HEK293T (cell line): ENCODE measurements around the gene SOS2.

ENCODE experiments used
- CTCF ChIA-PET: fragments of 350-600 bp; formaldehyde crosslinking; extraction: SDS; loops from one replicate; lab custom pipeline; 2021; ENCODE audit warnings: antibody characterized with exemption, inconsistent platforms; lab: Yijun Ruan, JAX
- POLR2A ChIA-PET: fragments of 350-600 bp; formaldehyde crosslinking; extraction: SDS; loops from one replicate; lab custom pipeline; 2020; ENCODE audit warnings: antibody characterized with exemption, inconsistent platforms; lab: Yijun Ruan, JAX
- DNase-seq: peaks from one replicate; pipeline ENCODE4 v3.0.0; 2012; ENCODE audit warnings: mixed read lengths; ENCODE audit errors: extremely low spot score
- ARNT ChIP-seq: fragments of 450-650 bp; IDR thresholded peaks from 2 replicates; pipeline ENCODE4 v1.6.1; 2017; ENCODE audit warnings: mild to moderate bottlenecking
- BHLHE40 ChIP-seq: fragments of 450-650 bp; IDR thresholded peaks from 2 replicates; pipeline ENCODE4 v1.6.1; 2016; ENCODE audit warnings: mild to moderate bottlenecking, moderate library complexity, borderline replicate concordance
- CTBP1 ChIP-seq: fragments of 450-650 bp; IDR thresholded peaks from 2 replicates; pipeline ENCODE4 v1.6.1; 2016; ENCODE audit warnings: borderline replicate concordance
- ELF4 ChIP-seq: fragments of 450-650 bp; IDR thresholded peaks from 2 replicates; pipeline ENCODE4 v1.6.1; 2017; ENCODE audit warnings: antibody characterized with exemption
- FOXA1 ChIP-seq: fragments of 450-650 bp; IDR thresholded peaks from 2 replicates; pipeline ENCODE4 v1.6.1; 2016; ENCODE audit warnings: mild to moderate bottlenecking
- FOXK2 ChIP-seq: fragments of 450-650 bp; IDR thresholded peaks from 2 replicates; pipeline ENCODE4 v1.6.1; 2016; ENCODE audit warnings: mild to moderate bottlenecking
- FOXM1 ChIP-seq: fragments of 450-650 bp; IDR thresholded peaks from 2 replicates; pipeline ENCODE4 v1.6.1; 2017; ENCODE audit warnings: mild to moderate bottlenecking, borderline replicate concordance
- HDGF ChIP-seq: fragments of 450-650 bp; IDR thresholded peaks from 2 replicates; pipeline ENCODE4 v1.6.1; 2017; ENCODE audit warnings: antibody characterized with exemption, borderline replicate concordance
- L3MBTL2 ChIP-seq: fragments of 450-650 bp; conservative IDR thresholded peaks from 2 replicates; pipeline ENCODE4 v1.6.1; 2016; ENCODE audit warnings: mild to moderate bottlenecking
- LEF1 ChIP-seq: fragments of 450-650 bp; IDR thresholded peaks from 2 replicates; pipeline ENCODE4 v1.6.1; 2017; ENCODE audit warnings: mild to moderate bottlenecking, borderline replicate concordance
- NFRKB ChIP-seq: fragments of 450-650 bp; IDR thresholded peaks from 2 replicates; pipeline ENCODE4 v1.6.1; 2016; ENCODE audit warnings: mild to moderate bottlenecking, moderate library complexity
- SP1 ChIP-seq: fragments of 450-650 bp; IDR thresholded peaks from 2 replicates; pipeline ENCODE4 v1.6.1; 2017
- SUZ12 ChIP-seq: fragments of 450-650 bp; IDR thresholded peaks from 2 replicates; pipeline ENCODE4 v1.6.1; 2016; ENCODE audit warnings: mild to moderate bottlenecking
- TARDBP ChIP-seq: fragments of 450-650 bp; IDR thresholded peaks from 2 replicates; pipeline ENCODE4 v1.6.1; 2016
- ZNF384 ChIP-seq: fragments of 450-650 bp; IDR thresholded peaks from 2 replicates; pipeline ENCODE4 v1.6.1; 2016
- TF ChIP-seq, protein P1 (sequence below): fragments of 450-650 bp; IDR thresholded peaks from 2 replicates; pipeline ENCODE4 v1.6.1; 2016

Gene SOS2

DNA sequence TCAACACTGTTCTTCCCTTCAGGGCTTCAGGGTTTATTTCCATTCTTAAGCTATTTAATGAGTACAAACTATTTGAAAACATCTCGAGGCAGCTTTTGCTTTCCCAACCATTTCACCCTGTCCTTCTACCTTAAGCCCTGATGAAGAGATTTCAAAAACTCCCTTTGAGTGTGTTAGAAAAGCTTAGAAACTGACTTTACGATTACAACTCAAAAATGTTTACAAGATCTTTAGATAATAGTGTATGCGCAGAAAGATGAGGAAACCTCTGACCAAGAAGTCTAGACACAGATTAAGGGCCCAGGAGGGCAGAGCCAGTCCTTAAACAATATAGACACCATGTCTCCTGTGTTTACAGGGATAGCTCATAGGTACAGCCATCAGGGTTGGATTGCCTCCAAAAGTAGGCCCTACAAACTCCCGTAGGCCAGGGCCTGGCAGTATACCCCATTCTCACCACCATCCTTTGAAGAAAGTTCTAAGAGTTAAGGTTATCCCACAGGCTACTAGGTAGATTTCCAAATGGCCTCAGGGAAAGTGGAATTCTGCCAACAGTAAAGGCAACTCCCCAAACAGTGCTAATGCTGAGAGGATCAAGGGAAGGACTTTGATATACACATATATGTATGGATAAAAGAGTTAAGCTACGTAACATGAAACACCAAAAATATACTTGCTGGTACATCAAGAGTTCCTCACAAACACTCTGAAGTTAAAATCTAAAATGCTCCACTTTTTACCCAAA is 11.4 kb upstream of the SOS2 start:
- DNase-seq, result no peak
- ChIA-PET CTCF (interaction anchor here (0.5 to 0.7 kb wide), 3 partner anchors 50 to 255 kb away, joined by 3 read pairs; no protein-coding TSS in a partner anchor), POLR2A (no interaction called here)
- TF ChIP-seq LEF1, result no peak
- TF ChIP-seq HDGF, result no peak
- TF ChIP-seq TARDBP, result no peak
- no peak for TF ChIP-seq BHLHE40

DNA sequence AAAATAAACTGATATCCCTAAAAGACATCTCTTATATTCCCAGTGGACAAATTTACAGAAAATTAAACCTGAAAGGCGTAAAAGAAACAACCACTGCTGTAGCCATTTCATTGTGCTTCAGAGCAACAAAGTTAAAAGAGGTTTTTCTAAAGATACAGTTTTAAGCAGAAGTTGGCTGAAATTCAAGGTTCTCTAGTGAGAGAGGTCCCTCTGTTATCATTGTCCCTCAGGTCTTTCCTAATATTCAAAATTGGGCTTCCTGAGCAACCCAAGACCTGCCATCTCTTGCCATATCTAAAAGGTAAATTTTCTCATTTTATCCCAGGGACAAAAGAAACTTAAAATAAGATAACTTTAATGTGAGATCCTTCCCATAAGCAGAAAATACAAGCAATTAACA is 10.7 kb upstream of the SOS2 start:
- no peak for TF ChIP-seq LEF1
- DNase-seq, result no peak
- CTCF ChIA-PET, result interaction anchor here (0.6 to 0.7 kb wide), 2 partner anchors 125 to 255 kb away, joined by 3 read pairs; no protein-coding TSS in a partner anchor
- POLR2A ChIA-PET, result no interaction called here

DNA sequence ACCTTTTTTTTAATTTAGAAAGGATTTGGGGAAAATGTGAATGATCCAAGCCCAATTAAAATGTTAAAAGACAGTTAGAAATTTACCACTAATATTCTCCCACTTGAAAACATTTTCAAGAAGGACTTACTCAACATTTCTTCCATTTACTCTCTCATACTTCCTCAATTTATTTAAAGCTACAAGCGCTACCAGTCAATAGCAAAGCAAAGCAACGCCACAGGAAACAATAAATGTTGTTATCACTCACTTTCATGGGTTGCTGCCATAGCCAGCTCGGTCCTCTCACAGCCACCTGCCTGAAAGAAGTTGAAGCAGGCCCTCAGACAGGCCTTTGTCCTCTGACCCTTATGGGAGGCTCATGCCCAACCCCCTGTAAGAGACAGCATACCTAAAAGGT is 6.0 kb upstream of the SOS2 start:
- no peak for TF ChIP-seq FOXA1
- TF ChIP-seq HDGF, result no peak
- TF ChIP-seq LEF1, result no peak
- CTCF ChIA-PET, result interaction anchor here (0.7 kb wide), 1 partner anchor 477 kb away, joined by 3 read pairs; no protein-coding TSS in a partner anchor
- no peak for DNase-seq
- POLR2A ChIA-PET, result no interaction called here

DNA sequence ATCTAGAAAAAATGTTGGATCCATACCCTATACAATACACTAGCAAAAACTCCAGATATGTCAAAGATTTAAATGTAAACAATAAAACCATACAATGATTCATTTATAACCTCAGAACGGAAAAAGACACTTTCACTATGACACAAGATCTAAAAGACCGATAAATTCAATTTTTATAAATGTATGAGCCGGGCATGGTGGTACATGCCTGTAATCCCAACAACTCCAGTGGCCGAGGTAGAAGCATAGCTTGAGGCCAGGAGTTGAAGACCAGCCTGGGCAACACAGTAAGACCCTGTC is 2.5 kb upstream of the SOS2 start:
- POLR2A ChIA-PET, result interaction anchor here (2.1 kb wide), 1 partner anchor 78 kb away, joined by 6 read pairs; the partner anchor contains the start of genes DMAC2L and L2HGDH
- no peak for DNase-seq
- CTCF ChIA-PET, result no interaction called here
- TF ChIP-seq ZNF384 (peak; percentile 26; the same call in 1 of the 2 replicates), SP1 (no peak)

DNA sequence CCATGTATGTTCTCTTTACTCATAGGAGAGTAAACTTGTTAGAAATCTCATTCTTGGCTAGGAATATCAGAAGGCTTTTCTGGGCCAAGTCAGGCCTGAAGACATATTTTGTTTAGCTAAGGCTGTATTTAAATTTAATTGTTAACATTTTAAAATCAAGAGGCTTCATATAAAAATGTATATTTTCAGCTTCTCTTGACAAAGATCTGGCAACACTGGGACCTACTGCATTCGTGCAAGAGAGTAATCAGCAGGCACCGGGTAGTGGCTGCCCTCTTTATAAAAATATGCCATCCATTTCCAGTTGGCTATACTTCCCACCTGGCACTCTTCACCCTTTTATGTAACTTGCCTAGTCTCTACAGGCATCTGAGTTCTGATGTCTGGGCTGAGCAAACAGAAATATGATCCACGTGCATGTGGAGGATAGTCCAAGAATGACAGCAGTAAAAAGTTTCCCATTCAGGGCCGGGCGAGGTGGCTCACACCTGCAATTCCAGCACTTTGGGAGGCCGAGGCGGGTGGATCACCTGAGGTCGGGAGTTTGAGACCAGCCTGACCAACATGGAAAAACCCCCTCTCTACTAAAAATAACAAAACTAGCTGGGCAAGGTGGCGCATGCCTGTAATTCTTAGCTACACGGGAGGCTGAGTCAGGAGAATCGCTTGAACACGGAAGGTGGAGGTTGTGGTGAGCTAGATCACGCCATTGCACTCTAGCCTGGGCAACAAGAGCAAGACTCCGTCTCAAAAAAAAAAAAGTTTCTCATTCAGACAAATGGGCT is 2.0 kb upstream of the SOS2 start:
- CTCF ChIA-PET, result no interaction called here
- TF ChIP-seq ARNT (no peak), HDGF (no peak), FOXK2 (no peak), TARDBP (no peak), NFRKB (no peak), FOXA1 (no peak)
- POLR2A ChIA-PET, result interaction anchor here (2.1 kb wide), 1 partner anchor 79 kb away, joined by 6 read pairs; the partner anchor contains the start of genes DMAC2L and L2HGDH
- peak; percentile 12 for DNase-seq

DNA sequence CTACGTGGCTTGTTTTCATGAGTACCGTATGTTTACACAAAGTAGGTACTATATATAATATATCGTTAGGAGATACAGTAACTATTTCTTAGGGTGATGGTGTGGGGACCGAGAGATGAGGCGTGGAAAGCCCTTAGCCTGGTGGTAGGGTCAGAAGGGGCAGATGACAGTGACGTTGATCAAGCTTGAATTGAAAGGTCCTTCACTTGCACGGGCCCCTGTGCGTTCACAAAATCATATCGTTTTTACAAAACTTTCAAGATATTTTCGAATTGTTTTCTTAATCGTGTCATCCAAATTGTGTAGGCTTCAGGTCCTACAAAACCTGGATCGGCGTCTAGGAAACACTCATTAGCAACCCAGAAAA is 881 bp upstream of the SOS2 start:
- TF ChIP-seq FOXA1 (no peak), FOXK2 (no peak), HDGF (no peak), L3MBTL2 (no peak), NFRKB (no peak), SUZ12 (no peak), ELF4 (no peak), ZNF384 (no peak), LEF1 (no peak), CTBP1 (no peak), FOXM1 (no peak), SP1 (no peak), TARDBP (no peak), ARNT (no peak), BHLHE40 (no peak)
- TF ChIP-seq, protein P1, sequence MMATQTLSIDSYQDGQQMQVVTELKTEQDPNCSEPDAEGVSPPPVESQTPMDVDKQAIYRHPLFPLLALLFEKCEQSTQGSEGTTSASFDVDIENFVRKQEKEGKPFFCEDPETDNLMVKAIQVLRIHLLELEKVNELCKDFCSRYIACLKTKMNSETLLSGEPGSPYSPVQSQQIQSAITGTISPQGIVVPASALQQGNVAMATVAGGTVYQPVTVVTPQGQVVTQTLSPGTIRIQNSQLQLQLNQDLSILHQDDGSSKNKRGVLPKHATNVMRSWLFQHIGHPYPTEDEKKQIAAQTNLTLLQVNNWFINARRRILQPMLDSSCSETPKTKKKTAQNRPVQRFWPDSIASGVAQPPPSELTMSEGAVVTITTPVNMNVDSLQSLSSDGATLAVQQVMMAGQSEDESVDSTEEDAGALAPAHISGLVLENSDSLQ, result no peak
- ChIA-PET POLR2A (interaction anchor here (0.6 to 2.1 kb wide), 4 partner anchors 12 to 351 kb away, joined by 3 to 6 read pairs (median 3); partner anchors contain the start of genes DMAC2L and L2HGDH), CTCF (interaction anchor here (0.7 kb wide), 1 partner anchor 351 kb away, joined by 3 read pairs; no protein-coding TSS in a partner anchor)
- no peak for DNase-seq

DNA sequence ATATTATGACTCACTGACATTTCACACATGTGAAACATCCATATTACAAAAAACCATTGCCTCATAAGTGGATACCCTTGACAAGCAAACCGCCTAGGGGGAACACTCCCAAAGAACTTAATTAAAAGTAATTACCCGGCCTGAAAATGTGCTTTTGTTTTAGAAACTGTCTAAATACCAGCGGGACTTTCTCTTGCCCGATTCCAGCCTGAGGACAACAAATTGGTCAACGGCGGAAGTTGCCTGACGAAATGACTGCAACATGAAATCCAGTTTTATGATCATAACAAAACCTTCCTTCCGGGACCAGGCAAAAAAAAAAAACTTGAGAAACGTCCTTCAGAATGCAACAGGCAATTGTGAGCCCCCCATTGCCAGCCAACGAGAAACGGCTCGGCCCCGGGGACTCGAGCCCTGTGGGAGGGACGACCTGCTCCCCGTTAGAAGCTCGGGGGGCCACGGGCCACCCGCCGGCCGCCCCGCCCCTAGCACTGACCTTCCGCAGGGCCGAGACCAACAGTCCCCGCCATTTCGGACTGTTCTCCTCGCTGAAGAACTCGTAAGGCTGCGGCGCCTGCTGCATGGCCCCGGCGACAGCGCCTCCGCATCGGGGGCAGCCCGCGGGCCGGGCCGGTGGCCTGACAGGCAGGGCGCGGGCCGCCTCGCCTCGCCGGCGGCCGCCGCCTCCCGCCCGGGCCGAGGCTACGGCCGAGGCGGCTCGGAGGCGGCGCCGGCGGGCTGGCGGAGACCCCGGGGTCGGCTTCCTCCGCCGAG is 490 bp downstream of the SOS2 start:
- TF ChIP-seq FOXM1, result no peak
- TF ChIP-seq ZNF384, result peak; percentile 75
- ChIA-PET CTCF (no interaction called here), POLR2A (interaction anchor here (0.6 to 1.1 kb wide), 4 partner anchors 15 to 377 kb away, joined by 3 to 4 read pairs (median 3); no protein-coding TSS in a partner anchor)
- peak; percentile 41 for DNase-seq

DNA sequence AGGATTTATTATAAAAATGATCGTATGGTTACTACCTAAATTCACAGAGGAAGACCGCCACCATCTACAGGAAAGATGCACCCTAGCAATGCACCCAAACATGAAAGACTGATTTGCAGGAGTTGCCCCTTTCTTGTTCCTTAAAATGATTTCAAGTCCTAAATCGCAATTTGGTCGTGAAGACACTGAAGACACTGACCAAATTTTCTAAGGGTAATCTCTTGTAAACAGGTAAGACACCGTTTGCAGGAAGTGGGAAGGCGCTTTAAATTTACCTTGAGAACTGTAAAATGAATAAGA is 1.0 kb downstream of the SOS2 start:
- CTCF ChIA-PET, result no interaction called here
- DNase-seq, result no peak
- TF ChIP-seq LEF1, result no peak
- TF ChIP-seq TARDBP, result no peak
- TF ChIP-seq ELF4, result no peak
- no peak for TF ChIP-seq SUZ12
- TF ChIP-seq ZNF384, result no peak
- TF ChIP-seq FOXK2, result no peak
- no peak for TF ChIP-seq NFRKB
- no peak for TF ChIP-seq HDGF
- no peak for TF ChIP-seq L3MBTL2
- no peak for TF ChIP-seq ARNT
- TF ChIP-seq CTBP1, result no peak
- TF ChIP-seq BHLHE40, result no peak
- TF ChIP-seq SP1, result no peak
- TF ChIP-seq, protein P1, result no peak
- POLR2A ChIA-PET, result no interaction called here
